ENCODE data around the gene ARG2. TPM values are rescaled to one million over a fixed set of nuclear protein-coding genes. Genes with fewer than 3 reads are reported as not detected.
"Not testable (repeated sequence)": the region's sequence is repeated elsewhere in the genome, so short reads cannot be mapped to it uniquely, and the experiment has no call there.

The ARG2 gene
- total RNA-seq, 2 experiments from 2014 or later, result 1.6 to 2.3 TPM

GRCh38 chr14:67589204-67589770 lies 30.4 kb upstream of the ARG2 start:
- ChIA-PET POLR2A (no interaction called here), CTCF (interaction anchor here (1.3 to 11.8 kb wide), 5 partner anchors 10 to 162 kb away, joined by 3 to 90 read pairs (median 5); partner anchors contain the start of gene PIGH)
- Mint-ChIP-seq H3K36me3 (ENCODE audit: low read depth) (peaks cover 15% of the 10 kb centered on the region), H3K4me1 (ENCODE audit: low read depth) (no peaks in the 10 kb centered on the region), H3K27me3 (ENCODE audit: low read depth) (no peaks in the 10 kb centered on the region), H3K4me3 (no peak overlapping the region), H3K27ac (no peak overlapping the region), H3K9me3 (ENCODE audit: insufficient read depth) (no peaks in the 10 kb centered on the region)
- no peak for DNase-seq
- ATAC-seq, result no peak

GRCh38 chr14:67593650-67594049 lies 26.1 kb upstream of the ARG2 start:
- CTCF ChIA-PET, result interaction anchor here (1.2 kb wide), 1 partner anchor 11 kb away, joined by 3 read pairs; no protein-coding TSS in a partner anchor
- H3K4me1 Mint-ChIP-seq (ENCODE audit: low read depth); DNase-seq; H3K9me3 Mint-ChIP-seq (ENCODE audit: insufficient read depth); ATAC-seq; H3K4me3 Mint-ChIP-seq; POLR2A ChIA-PET; H3K27ac Mint-ChIP-seq; H3K27me3 Mint-ChIP-seq (ENCODE audit: low read depth): not testable (repeated sequence)
- peaks cover 15% of the 10 kb centered on the region for H3K36me3 Mint-ChIP-seq (ENCODE audit: low read depth)

GRCh38 chr14:67595392-67595791 lies 24.3 kb upstream of the ARG2 start:
- Mint-ChIP-seq H3K27ac (no peak overlapping the region), H3K4me1 (ENCODE audit: low read depth) (peaks cover 23% of the 10 kb centered on the region), H3K27me3 (ENCODE audit: low read depth) (no peaks in the 10 kb centered on the region), H3K36me3 (ENCODE audit: low read depth) (peaks cover 13% of the 10 kb centered on the region), H3K9me3 (ENCODE audit: insufficient read depth) (no peaks in the 10 kb centered on the region), H3K4me3 (no peak overlapping the region)
- no peak for DNase-seq
- ChIA-PET POLR2A (no interaction called here), CTCF (no interaction called here)
- ATAC-seq, result no peak

GRCh38 chr14:67599698-67600561 lies 19.8 kb upstream of the ARG2 start, which contains the start of gene PIGH:
Gene PIGH (minus strand): TSS chr14:67600268. CDS start chr14:67600203, 65 bp downstream.
- Mint-ChIP-seq H3K4me1 (ENCODE audit: low read depth) (peaks cover 28% of the 10 kb centered on the region), H3K36me3 (ENCODE audit: low read depth) (peaks cover 3% of the 10 kb centered on the region)

GRCh38 chr14:67600562-67600974 lies 19.2 kb upstream of the ARG2 start:
- Mint-ChIP-seq H3K4me3 (peak overlapping the region; percentile 82), H3K27ac (peak overlapping the region; percentile 95), H3K4me1 (ENCODE audit: low read depth) (peaks cover 28% of the 10 kb centered on the region)
- not testable (repeated sequence) for ATAC-seq; DNase-seq; H3K36me3 Mint-ChIP-seq (ENCODE audit: low read depth); H3K27me3 Mint-ChIP-seq (ENCODE audit: low read depth); H3K9me3 Mint-ChIP-seq (ENCODE audit: insufficient read depth)
- CTCF ChIA-PET, result interaction anchor here (0.6 to 4.2 kb wide), 28 partner anchors 11 to 241 kb away, joined by 3 to 29 read pairs (median 4); partner anchors contain the start of genes ARG2, ATP6V1D and RDH12
- POLR2A ChIA-PET, result interaction anchor here (1.0 to 1.5 kb wide), 8 partner anchors 10 to 1805 kb away, joined by 3 to 9 read pairs (median 4); partner anchors contain the start of genes ARG2 and RDH11

More at GRCh38 chr14:67599698-67600561, 19.8 kb upstream of the ARG2 start, which contains the start of gene PIGH:
- CTCF ChIA-PET, result interaction anchor here (0.6 to 4.2 kb wide), 32 partner anchors 10 to 240 kb away, joined by 3 to 29 read pairs (median 4); partner anchors contain the start of genes ARG2, ATP6V1D, RDH11 and RDH12
- peak; percentile 99 for ATAC-seq
- H3K27ac Mint-ChIP-seq, result peak within 1 kb of the TSS; percentile 95
- no peaks in the 10 kb centered on the region for H3K9me3 Mint-ChIP-seq (ENCODE audit: insufficient read depth)
- POLR2A ChIA-PET, result interaction anchor here (1.0 to 1.5 kb wide), 8 partner anchors 11 to 1806 kb away, joined by 3 to 9 read pairs (median 4); partner anchors contain the start of genes ARG2 and RDH11
- H3K27me3 Mint-ChIP-seq (ENCODE audit: low read depth), result no peaks in the 10 kb centered on the region
- H3K4me3 Mint-ChIP-seq, result peak within 1 kb of the TSS; percentile 82
- DNase-seq, result peak; percentile 95

GRCh38 chr14:67602076-67602475 lies 17.6 kb upstream of the ARG2 start:
- ChIA-PET POLR2A (no interaction called here), CTCF (interaction anchor here (1.0 kb wide), 2 partner anchors 9 to 102 kb away, joined by 3 read pairs; no protein-coding TSS in a partner anchor)
- no peak for ATAC-seq
- Mint-ChIP-seq H3K4me3 (no peak overlapping the region), H3K27me3 (ENCODE audit: low read depth) (no peaks in the 10 kb centered on the region), H3K27ac (no peak overlapping the region), H3K4me1 (ENCODE audit: low read depth) (peaks cover 28% of the 10 kb centered on the region), H3K9me3 (ENCODE audit: insufficient read depth) (no peaks in the 10 kb centered on the region), H3K36me3 (ENCODE audit: low read depth) (peaks cover 3% of the 10 kb centered on the region)
- no peak for DNase-seq

GRCh38 chr14:67602995-67603545 lies 16.6 kb upstream of the ARG2 start:
- CTCF ChIA-PET, result interaction anchor here (1.0 kb wide), 2 partner anchors 8 to 101 kb away, joined by 3 read pairs; no protein-coding TSS in a partner anchor
- POLR2A ChIA-PET, result no interaction called here
- no peak overlapping the region for H3K27ac Mint-ChIP-seq

GRCh38 chr14:67607646-67608045 lies 12.1 kb upstream of the ARG2 start:
- POLR2A ChIA-PET, result no interaction called here
- H3K4me3 Mint-ChIP-seq, result no peak overlapping the region

More at GRCh38 chr14:67602995-67603545, 16.6 kb upstream of the ARG2 start:
- Mint-ChIP-seq H3K9me3 (ENCODE audit: insufficient read depth) (no peaks in the 10 kb centered on the region), H3K4me3 (no peak overlapping the region), H3K27me3 (ENCODE audit: low read depth) (no peaks in the 10 kb centered on the region), H3K36me3 (ENCODE audit: low read depth) (peaks cover 3% of the 10 kb centered on the region), H3K4me1 (ENCODE audit: low read depth) (peaks cover 24% of the 10 kb centered on the region)
- DNase-seq (no peak), ATAC-seq (no peak)

GRCh38 chr14:67609642-67610310 lies 9.9 kb upstream of the ARG2 start:
- Mint-ChIP-seq H3K27me3 (ENCODE audit: low read depth) (peaks cover 6% of the 10 kb centered on the region), H3K36me3 (ENCODE audit: low read depth) (no peaks in the 10 kb centered on the region), H3K9me3 (ENCODE audit: insufficient read depth) (no peaks in the 10 kb centered on the region), H3K27ac (no peak overlapping the region), H3K4me1 (ENCODE audit: low read depth) (no peaks in the 10 kb centered on the region), H3K4me3 (no peak overlapping the region)
- CTCF ChIA-PET, result interaction anchor here (1.1 to 7.9 kb wide), 5 partner anchors 9 to 94 kb away, joined by 3 to 50 read pairs (median 8); partner anchors contain the start of gene ARG2
- DNase-seq (no peak), ATAC-seq (no peak)
- POLR2A ChIA-PET, result interaction anchor here (1.0 kb wide), 1 partner anchor 9 kb away, joined by 3 read pairs; the partner anchor contains the start of gene PIGH

More at GRCh38 chr14:67607646-67608045, 12.1 kb upstream of the ARG2 start:
- CTCF ChIA-PET, result interaction anchor here (0.8 to 2.3 kb wide), 4 partner anchors 11 to 97 kb away, joined by 4 to 7 read pairs (median 6); no protein-coding TSS in a partner anchor
- Mint-ChIP-seq H3K4me1 (ENCODE audit: low read depth) (no peaks in the 10 kb centered on the region), H3K36me3 (ENCODE audit: low read depth) (no peaks in the 10 kb centered on the region), H3K27ac (no peak overlapping the region), H3K27me3 (ENCODE audit: low read depth) (no peaks in the 10 kb centered on the region), H3K9me3 (ENCODE audit: insufficient read depth) (no peaks in the 10 kb centered on the region)
- ATAC-seq, result no peak
- no peak for DNase-seq

- ChIA-PET CTCF (interaction anchor here (0.6 to 7.9 kb wide), 6 partner anchors 8 to 777 kb away, joined by 3 to 50 read pairs (median 6); partner anchors contain the start of gene ARG2), POLR2A (interaction anchor here (1.0 kb wide), 1 partner anchor 10 kb away, joined by 3 read pairs; the partner anchor contains the start of gene PIGH)
- Mint-ChIP-seq H3K4me1 (ENCODE audit: low read depth) (no peaks in the 10 kb centered on the region), H3K27ac (no peak overlapping the region), H3K36me3 (ENCODE audit: low read depth) (no peaks in the 10 kb centered on the region), H3K4me3 (no peak overlapping the region), H3K9me3 (ENCODE audit: insufficient read depth) (no peaks in the 10 kb centered on the region), H3K27me3 (ENCODE audit: low read depth) (peaks cover 6% of the 10 kb centered on the region)
- DNase-seq (no peak), ATAC-seq (no peak)
Observed at GRCh38 chr14:67610491-67610890, 9.2 kb upstream of the ARG2 start.

Measured in activated CD8-positive, alpha-beta T cell treated with anti-CD3 and anti-CD28 coated beads, Interleukin-2, amount 10 ng/mL, durations not matched to agents 7 days and 5 days (primary cell).